ENCODE data around the gene ANAPC16.

Gene ANAPC16

GRCh38 chr10:72259491-72260238 is 43.9 kb downstream of the ANAPC16 start:
- H3K14ac ChIP-seq (ENCODE audit: low read length), result no peak overlapping the region
- H3K27ac ChIP-seq (replicated peaks; ENCODE audit: low read length), result peak overlapping the region; percentile 98
- no peak overlapping the region for H4K91ac ChIP-seq (ENCODE audit: low read depth, low read length, poor library complexity)
- H2BK12ac ChIP-seq (ENCODE audit: low read length), result peak overlapping the region; percentile 5
- H4K8ac ChIP-seq (ENCODE audit: low read depth, low read length), result no peak overlapping the region
- no peak overlapping the region for H3K4ac ChIP-seq (ENCODE audit: low read length)
- DNase-seq (ENCODE audit: low spot score), result no peak
- peak overlapping the region; percentile 90 for H3K18ac ChIP-seq (ENCODE audit: low read length)
- no peak overlapping the region for H3K4me2 ChIP-seq (ENCODE audit: insufficient read depth, low read length, poor library complexity, severe bottlenecking)
- H3K4me3 ChIP-seq (ENCODE audit: low read length in 2 of 2), result peak overlapping the region in 1 of 2 donors; percentile 52
- no peak overlapping the region for H3K23ac ChIP-seq (ENCODE audit: low read depth, low read length, poor library complexity)
- no peak overlapping the region for H2BK15ac ChIP-seq (ENCODE audit: low read length)
- no peak overlapping the region for H2BK120ac ChIP-seq (ENCODE audit: low read depth, low read length)
- H3K9me3 ChIP-seq (replicated peaks in 1 of 2; ENCODE audit: control insufficient read depth in 2 of 2, insufficient read depth in 1 of 2, low read depth in 1 of 2, low read length in 2 of 2), result no peaks in the 10 kb centered on the region
- no peak overlapping the region for H3K9ac ChIP-seq (ENCODE audit: low read depth, low read length, poor library complexity)
- H3K36me3 ChIP-seq (replicated peaks in 1 of 2; ENCODE audit: control insufficient read depth in 2 of 2, insufficient read depth in 2 of 2, low read length in 2 of 2), result no peaks in the 10 kb centered on the region
- H2AK5ac ChIP-seq (ENCODE audit: low read depth, low read length), result no peak overlapping the region
- H3K4me1 ChIP-seq (ENCODE audit: control insufficient read depth in 2 of 2, insufficient read depth in 1 of 2, low read depth in 1 of 2, low read length in 2 of 2), result peaks cover 32 to 36% of the 10 kb centered on the region in 2 donors
- WGBS, 2 donors (ENCODE audit: extremely low coverage in 2 of 2, insufficient read length in 2 of 2, insufficient replicate concordance in 1 of 2), result no CpG with 5 or more reads among the region's 5 CpGs
- peak overlapping the region; percentile 71 for H2BK5ac ChIP-seq (ENCODE audit: low read length)
- H3K27me3 ChIP-seq (ENCODE audit: control insufficient read depth in 3 of 3, insufficient read depth in 3 of 3, low read depth in 1 of 3, low read length in 3 of 3), result no peaks in the 10 kb centered on the region
- H2AFZ ChIP-seq (ENCODE audit: low read length), result peak overlapping the region; percentile 67
- H3K79me1 ChIP-seq (ENCODE audit: low read depth, low read length), result no peaks in the 10 kb centered on the region

GRCh38 chr10:72260239-72260975 is 44.6 kb downstream of the ANAPC16 start:
- H4K8ac ChIP-seq (ENCODE audit: low read depth, low read length), result no peak overlapping the region
- H2AFZ ChIP-seq (ENCODE audit: low read length), result peak overlapping the region; percentile 67
- peaks cover 27 to 31% of the 10 kb centered on the region in 2 donors for H3K4me1 ChIP-seq (ENCODE audit: control insufficient read depth in 2 of 2, insufficient read depth in 1 of 2, low read depth in 1 of 2, low read length in 2 of 2)
- peak overlapping the region; percentile 98 for H3K27ac ChIP-seq (replicated peaks; ENCODE audit: low read length)
- no peak overlapping the region for H2BK12ac ChIP-seq (ENCODE audit: low read length)
- no peak overlapping the region for H2BK15ac ChIP-seq (ENCODE audit: low read length)
- H3K9ac ChIP-seq (ENCODE audit: low read depth, low read length, poor library complexity), result peak overlapping the region; percentile 68
- no peaks in the 10 kb centered on the region for H3K36me3 ChIP-seq (replicated peaks in 1 of 2; ENCODE audit: control insufficient read depth in 2 of 2, insufficient read depth in 2 of 2, low read length in 2 of 2)
- peak overlapping the region; percentile 71 for H2BK5ac ChIP-seq (ENCODE audit: low read length)
- no peaks in the 10 kb centered on the region for H3K27me3 ChIP-seq (ENCODE audit: control insufficient read depth in 3 of 3, insufficient read depth in 3 of 3, low read depth in 1 of 3, low read length in 3 of 3)
- peak overlapping the region; percentile 76 for H3K23ac ChIP-seq (ENCODE audit: low read depth, low read length, poor library complexity)
- no peak overlapping the region for H4K91ac ChIP-seq (ENCODE audit: low read depth, low read length, poor library complexity)
- no peak overlapping the region for H2AK5ac ChIP-seq (ENCODE audit: low read depth, low read length)
- no CpG with 5 or more reads among the region's 19 CpGs for WGBS, 2 donors (ENCODE audit: extremely low coverage in 2 of 2, insufficient read length in 2 of 2, insufficient replicate concordance in 1 of 2)
- H3K14ac ChIP-seq (ENCODE audit: low read length), result no peak overlapping the region
- H3K4me3 ChIP-seq (ENCODE audit: low read length in 2 of 2), result peak overlapping the region in 1 of 2 donors; percentile 52
- H3K79me1 ChIP-seq (ENCODE audit: low read depth, low read length), result no peaks in the 10 kb centered on the region
- no peaks in the 10 kb centered on the region for H3K9me3 ChIP-seq (replicated peaks in 1 of 2; ENCODE audit: control insufficient read depth in 2 of 2, insufficient read depth in 1 of 2, low read depth in 1 of 2, low read length in 2 of 2)
- peak overlapping the region; percentile 21 for H3K4me2 ChIP-seq (ENCODE audit: insufficient read depth, low read length, poor library complexity, severe bottlenecking)
- peak; percentile 97 for DNase-seq (ENCODE audit: low spot score)
- H3K4ac ChIP-seq (ENCODE audit: low read length), result no peak overlapping the region
- H3K18ac ChIP-seq (ENCODE audit: low read length), result peak overlapping the region; percentile 90
- H2BK120ac ChIP-seq (ENCODE audit: low read depth, low read length), result no peak overlapping the region

- Histone ChIP-seq H4K91ac (ENCODE audit: low read depth, low read length, poor library complexity) (no peak overlapping the region), H3K18ac (ENCODE audit: low read length) (peak overlapping the region; percentile 48), H3K23ac (ENCODE audit: low read depth, low read length, poor library complexity) (peak overlapping the region; percentile 76), H3K4me1 (ENCODE audit: control insufficient read depth in 2 of 2, insufficient read depth in 1 of 2, low read depth in 1 of 2, low read length in 2 of 2) (peaks cover 29 to 33% of the 10 kb centered on the region in 2 donors), H3K4ac (ENCODE audit: low read length) (no peak overlapping the region), H2BK12ac (ENCODE audit: low read length) (no peak overlapping the region), H3K9ac (ENCODE audit: low read depth, low read length, poor library complexity) (peak overlapping the region; percentile 47), H2AFZ (ENCODE audit: low read length) (peak overlapping the region; percentile 67), H3K4me2 (ENCODE audit: insufficient read depth, low read length, poor library complexity, severe bottlenecking) (peak overlapping the region; percentile 61), H3K14ac (ENCODE audit: low read length) (no peak overlapping the region), H3K36me3 (replicated peaks in 1 of 2; ENCODE audit: control insufficient read depth in 2 of 2, insufficient read depth in 2 of 2, low read length in 2 of 2) (no peaks in the 10 kb centered on the region), H2BK120ac (ENCODE audit: low read depth, low read length) (peak overlapping the region; percentile 44), H2AK5ac (ENCODE audit: low read depth, low read length) (peak overlapping the region; percentile 49), H4K8ac (ENCODE audit: low read depth, low read length) (no peak overlapping the region), H3K79me1 (ENCODE audit: low read depth, low read length) (no peaks in the 10 kb centered on the region), H3K27ac (replicated peaks; ENCODE audit: low read length) (peak overlapping the region; percentile 92), H3K4me3 (ENCODE audit: low read length in 2 of 2) (peak overlapping the region; percentile 52 to 56), H2BK15ac (ENCODE audit: low read length) (no peak overlapping the region), H2BK5ac (ENCODE audit: low read length) (peak overlapping the region; percentile 83), H3K9me3 (replicated peaks in 1 of 2; ENCODE audit: control insufficient read depth in 2 of 2, insufficient read depth in 1 of 2, low read depth in 1 of 2, low read length in 2 of 2) (no peaks in the 10 kb centered on the region), H3K27me3 (ENCODE audit: control insufficient read depth in 3 of 3, insufficient read depth in 3 of 3, low read depth in 1 of 3, low read length in 3 of 3) (no peaks in the 10 kb centered on the region)
- no peak for DNase-seq (ENCODE audit: low spot score)
- no CpG with 5 or more reads among the region's 30 CpGs for WGBS, 2 donors (ENCODE audit: extremely low coverage in 2 of 2, insufficient read length in 2 of 2, insufficient replicate concordance in 1 of 2)
Observed at GRCh38 chr10:72260976-72261783, 45.4 kb downstream of the ANAPC16 start.
